ENCODE data around the gene STAT4.

DNA sequence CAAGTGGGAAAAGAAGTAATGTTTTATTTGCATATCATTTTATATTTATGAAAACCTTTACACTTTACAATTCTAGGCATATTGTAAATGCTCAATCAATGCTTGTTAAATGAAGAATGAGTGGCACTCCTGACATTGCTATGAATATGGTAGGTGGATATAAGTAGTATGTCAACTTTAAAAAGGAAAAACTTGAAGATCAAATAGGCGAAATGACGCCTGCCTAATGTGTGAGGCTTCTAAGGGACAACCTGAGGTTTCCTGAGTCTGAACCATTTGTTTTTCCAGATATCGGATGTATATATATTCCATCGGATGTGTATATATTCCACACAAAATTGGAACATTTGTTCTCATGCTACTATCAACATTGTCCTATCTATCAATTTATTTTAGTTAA is 1.4 kb downstream of the STAT4 start:
- TF ChIP-seq, protein P1, sequence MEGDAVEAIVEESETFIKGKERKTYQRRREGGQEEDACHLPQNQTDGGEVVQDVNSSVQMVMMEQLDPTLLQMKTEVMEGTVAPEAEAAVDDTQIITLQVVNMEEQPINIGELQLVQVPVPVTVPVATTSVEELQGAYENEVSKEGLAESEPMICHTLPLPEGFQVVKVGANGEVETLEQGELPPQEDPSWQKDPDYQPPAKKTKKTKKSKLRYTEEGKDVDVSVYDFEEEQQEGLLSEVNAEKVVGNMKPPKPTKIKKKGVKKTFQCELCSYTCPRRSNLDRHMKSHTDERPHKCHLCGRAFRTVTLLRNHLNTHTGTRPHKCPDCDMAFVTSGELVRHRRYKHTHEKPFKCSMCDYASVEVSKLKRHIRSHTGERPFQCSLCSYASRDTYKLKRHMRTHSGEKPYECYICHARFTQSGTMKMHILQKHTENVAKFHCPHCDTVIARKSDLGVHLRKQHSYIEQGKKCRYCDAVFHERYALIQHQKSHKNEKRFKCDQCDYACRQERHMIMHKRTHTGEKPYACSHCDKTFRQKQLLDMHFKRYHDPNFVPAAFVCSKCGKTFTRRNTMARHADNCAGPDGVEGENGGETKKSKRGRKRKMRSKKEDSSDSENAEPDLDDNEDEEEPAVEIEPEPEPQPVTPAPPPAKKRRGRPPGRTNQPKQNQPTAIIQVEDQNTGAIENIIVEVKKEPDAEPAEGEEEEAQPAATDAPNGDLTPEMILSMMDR (IDR thresholded peaks at IDR 0.05): no peak
- no peak for TF ChIP-seq POLR2A (IDR thresholded peaks at IDR 0.05)

Data from heart left ventricle (tissue), 13 donors.